ENCODE results near the gene GABRR2. TPM values are rescaled to one million over a fixed set of nuclear protein-coding genes. Genes with fewer than 3 reads are reported as not detected.

GABRR2 gene
- total and polyA plus RNA-seq, 4 donors, result 0.10 to 1.7 (median 0.35) TPM

GRCh38 chr6:89291256-89291819 lies 23.8 kb downstream of the GABRR2 start:
- H3K9me3 ChIP-seq (ENCODE audit: control insufficient read depth in 4 of 4, low read length in 3 of 4), result no peaks in the 10 kb centered on the region
- H3K27ac ChIP-seq (ENCODE audit: low read depth in 1 of 2, low read length in 2 of 2), result no peak overlapping the region
- WGBS, result 85% methylated on average over 11 of the region's 11 CpGs
- TF ChIP-seq JUND (IDR thresholded peaks at IDR 0.05) (no peak), MAX (IDR thresholded peaks at IDR 0.05) (no peak), HNF4G (IDR thresholded peaks at IDR 0.05) (no peak), EGR1 (IDR thresholded peaks at IDR 0.05; ENCODE audit: low read depth in 2 of 2) (no peak), HNF4A (conservative IDR thresholded peaks at IDR 0.05) (no peak)
- H3K4me1 ChIP-seq (ENCODE audit: control insufficient read depth in 4 of 4, insufficient read depth in 4 of 4, low read length in 3 of 4), result no peaks in the 10 kb centered on the region
- no peak for DNase-seq (ENCODE audit: low spot score)
- H3K36me3 ChIP-seq (ENCODE audit: control insufficient read depth in 4 of 4, insufficient read depth in 3 of 4, low read depth in 1 of 4, low read length in 3 of 4), result no peaks in the 10 kb centered on the region
- no peak overlapping the region for H3K9ac ChIP-seq (ENCODE audit: low read depth in 1 of 2, low read length in 2 of 2)
- no peak overlapping the region for H3K4me3 ChIP-seq (ENCODE audit: low read depth in 1 of 3, low read length in 3 of 3)
- H3K27me3 ChIP-seq (ENCODE audit: control insufficient read depth in 4 of 4, insufficient read depth in 4 of 4, low read length in 3 of 4), result no peaks in the 10 kb centered on the region

- TF ChIP-seq RAD21 (IDR thresholded peaks at IDR 0.05) (no peak), REST (IDR thresholded peaks at IDR 0.05) (no peak), JUND (IDR thresholded peaks at IDR 0.05) (no peak), HNF4G (IDR thresholded peaks at IDR 0.05) (no peak), YY1 (IDR thresholded peaks at IDR 0.05) (no peak)
- H3K36me3 ChIP-seq (ENCODE audit: control insufficient read depth in 4 of 4, insufficient read depth in 3 of 4, low read depth in 1 of 4, low read length in 3 of 4), result no peaks in the 10 kb centered on the region
- no peak for DNase-seq (ENCODE audit: low spot score)
- H3K4me3 ChIP-seq (ENCODE audit: low read depth in 1 of 3, low read length in 3 of 3), result no peak overlapping the region
- WGBS, result 92% methylated on average over 13 of the region's 13 CpGs
- H3K9ac ChIP-seq (ENCODE audit: low read depth in 1 of 2, low read length in 2 of 2), result no peak overlapping the region
- no peaks in the 10 kb centered on the region for H3K4me1 ChIP-seq (ENCODE audit: control insufficient read depth in 4 of 4, insufficient read depth in 4 of 4, low read length in 3 of 4)
- no peaks in the 10 kb centered on the region for H3K27me3 ChIP-seq (ENCODE audit: control insufficient read depth in 4 of 4, insufficient read depth in 4 of 4, low read length in 3 of 4)
- no peaks in the 10 kb centered on the region for H3K9me3 ChIP-seq (ENCODE audit: control insufficient read depth in 4 of 4, low read length in 3 of 4)
- no peak overlapping the region for H3K27ac ChIP-seq (ENCODE audit: low read depth in 1 of 2, low read length in 2 of 2)
Observed at GRCh38 chr6:89290401-89291155, 24.5 kb downstream of the GABRR2 start.

GRCh38 chr6:89289710-89290109 lies 25.4 kb downstream of the GABRR2 start:
- 88% methylated on average over 3 of the region's 3 CpGs for WGBS
- H3K9me3 ChIP-seq (ENCODE audit: control insufficient read depth in 4 of 4, low read length in 3 of 4), result no peaks in the 10 kb centered on the region
- no peak overlapping the region for H3K27ac ChIP-seq (ENCODE audit: low read depth in 1 of 2, low read length in 2 of 2)
- no peaks in the 10 kb centered on the region for H3K36me3 ChIP-seq (ENCODE audit: control insufficient read depth in 4 of 4, insufficient read depth in 3 of 4, low read depth in 1 of 4, low read length in 3 of 4)
- no peaks in the 10 kb centered on the region for H3K4me1 ChIP-seq (ENCODE audit: control insufficient read depth in 4 of 4, insufficient read depth in 4 of 4, low read length in 3 of 4)
- no peak for DNase-seq (ENCODE audit: low spot score)
- H3K4me3 ChIP-seq (ENCODE audit: low read depth in 1 of 3, low read length in 3 of 3), result no peak overlapping the region
- no peaks in the 10 kb centered on the region for H3K27me3 ChIP-seq (ENCODE audit: control insufficient read depth in 4 of 4, insufficient read depth in 4 of 4, low read length in 3 of 4)
- H3K9ac ChIP-seq (ENCODE audit: low read depth in 1 of 2, low read length in 2 of 2), result no peak overlapping the region
- TF ChIP-seq CTCF (IDR thresholded peaks at IDR 0.05; ENCODE audit: low read depth, low read length, missing input control) (no peak), NR2F2 (IDR thresholded peaks at IDR 0.05) (no peak), HNF4A (conservative IDR thresholded peaks at IDR 0.05) (no peak), JUND (IDR thresholded peaks at IDR 0.05) (no peak), ZBTB33 (IDR thresholded peaks at IDR 0.05) (no peak), YY1 (IDR thresholded peaks at IDR 0.05) (no peak), FOXA2 (IDR thresholded peaks at IDR 0.05) (no peak), RAD21 (IDR thresholded peaks at IDR 0.05) (no peak), ATF3 (IDR thresholded peaks at IDR 0.05) (no peak), SP1 (IDR thresholded peaks at IDR 0.05) (no peak), RXRA (IDR thresholded peaks at IDR 0.05) (no peak), GABPA (IDR thresholded peaks at IDR 0.05 in 1 of 2, conservative IDR thresholded peaks at IDR 0.05 in 1 of 2) (no peak), FOXA1 (IDR thresholded peaks at IDR 0.05) (no peak), EGR1 (IDR thresholded peaks at IDR 0.05; ENCODE audit: low read depth in 2 of 2) (no peak), MAX (IDR thresholded peaks at IDR 0.05) (no peak), TAF1 (conservative IDR thresholded peaks at IDR 0.05) (no peak), HNF4G (IDR thresholded peaks at IDR 0.05) (no peak)
